NT2/D1 (cell line): ENCODE results near the gene SYNPO.

ENCODE experiments used
- SUZ12 ChIP-seq: IDR thresholded peaks from 2 replicates; pipeline ENCODE4 v1.6.1; 2011; ENCODE audit not compliant: insufficient read length, insufficient read depth; ENCODE audit errors: extremely low read depth
- YY1 ChIP-seq: IDR thresholded peaks from 2 replicates; pipeline ENCODE4 v1.6.1; 2011; ENCODE audit not compliant: insufficient read length, insufficient read depth
- ZNF274 ChIP-seq: IDR thresholded peaks from 2 replicates; pipeline ENCODE4 v1.6.1; 2011; ENCODE audit warnings: mild to moderate bottlenecking, low read depth, low read length

- no peak for TF ChIP-seq SUZ12
- no peak for TF ChIP-seq ZNF274
- TF ChIP-seq YY1 = no peak
These were observed 628 bp downstream of the SYNPO start for GRCh38 chr5:150641006-150641570.
